MCF 10A (cell line): Measurements from ENCODE around the gene CD7. TPM values are rescaled to one million over a fixed set of nuclear protein-coding genes. Genes with fewer than 3 reads are reported as not detected.

Experiments
- BruUV-seq: library from RNA; stranded (reverse); fragments of 400-500 nt; replicated peaks from 2 replicates; lab custom pipeline; 2021; lab: Mats Ljungman, UMichigan
- CTCF ChIA-PET: fragments of 300-600 bp; sonication (Branson Sonifier 250); formaldehyde crosslinking; extraction: SDS; loops from one replicate; lab custom pipeline; 2021; ENCODE audit warnings: antibody characterized with exemption, inconsistent platforms; lab: Yijun Ruan, JAX
- POLR2A ChIA-PET: fragments of 300-600, 350-650 bp; sonication (Branson Sonifier 250); formaldehyde crosslinking; extraction: SDS; loops from one replicate; lab custom pipeline; 2020; ENCODE audit warnings: antibody characterized with exemption, inconsistent platforms; lab: Yijun Ruan, JAX
- DNase-seq: peaks from one replicate; pipeline ENCODE4 v3.0.0-alpha.2; 2018; ENCODE audit not compliant: unreplicated experiment
- H3K27ac Mint-ChIP-seq: one replicate; pipeline ENCODE4 v1.8.0; 2022; ENCODE audit warnings: mild to moderate bottlenecking, low read depth, mixed read lengths; ENCODE audit not compliant: unreplicated experiment
- H3K27me3 Mint-ChIP-seq: one replicate; pipeline ENCODE4 v1.8.0; 2022; ENCODE audit warnings: mixed read lengths; ENCODE audit not compliant: insufficient read depth, unreplicated experiment
- H3K36me3 Mint-ChIP-seq: one replicate; pipeline ENCODE4 v1.8.0; 2022; ENCODE audit warnings: mild to moderate bottlenecking, moderate library complexity, mixed read lengths; ENCODE audit not compliant: insufficient read depth, unreplicated experiment
- H3K4me1 Mint-ChIP-seq: one replicate; pipeline ENCODE4 v1.8.0; 2022; ENCODE audit warnings: mixed read lengths; ENCODE audit not compliant: insufficient read depth, unreplicated experiment
- H3K4me3 Mint-ChIP-seq: one replicate; pipeline ENCODE4 v1.8.0; 2022; ENCODE audit warnings: mild to moderate bottlenecking, moderate library complexity, mixed read lengths; ENCODE audit not compliant: unreplicated experiment
- H3K9me3 Mint-ChIP-seq: one replicate; pipeline ENCODE4 v1.8.0; 2022; ENCODE audit warnings: mixed read lengths; ENCODE audit not compliant: unreplicated experiment
- CTCF ChIP-seq: fragments of 200-600 bp; IDR thresholded peaks from one replicate; pipeline ENCODE4 v1.8.0; 2022; ENCODE audit warnings: antibody characterized with exemption, mild to moderate bottlenecking; ENCODE audit not compliant: unreplicated experiment
- intact Hi-C: fragments of 100-400 bp; cut with micrococcal nuclease; formaldehyde crosslinking; loops from 2 replicates; pipeline ENCODE4 v1.14.1; 2022
- total RNA-seq: library from RNA; stranded (reverse); gene quantifications from 2 replicates; pipeline ENCODE4 v1.2.3, GENCODE V29; 2022

CD7 gene
- total RNA-seq, 1 experiment from 2014 or later, result 0.63 TPM

DNA sequence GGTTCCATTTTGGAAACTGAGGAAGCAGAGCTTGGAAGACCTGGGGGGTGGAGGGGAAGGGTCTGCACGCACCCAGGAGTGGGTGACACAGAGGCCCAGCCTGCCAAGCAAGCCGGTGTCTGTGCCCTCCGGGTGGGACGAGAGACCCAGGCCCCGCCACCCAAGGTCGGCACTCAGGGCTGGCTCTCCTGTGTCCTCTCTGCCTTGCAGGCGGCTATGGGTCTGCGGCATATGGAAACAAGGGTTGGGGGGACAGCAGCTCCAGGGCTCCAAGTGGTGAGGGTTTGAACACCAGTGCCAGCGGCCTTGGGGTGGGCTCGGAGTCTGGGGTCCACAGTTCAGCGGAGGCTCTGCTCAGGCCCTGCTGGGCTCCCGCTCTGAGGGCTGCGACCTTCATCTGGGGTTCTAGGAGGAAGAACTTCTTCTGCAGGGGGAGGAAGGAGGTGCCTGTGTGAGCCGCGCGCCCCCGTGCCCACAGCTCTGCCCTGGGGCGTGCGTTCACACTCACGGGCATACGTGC lies 4.6 kb upstream of the CD7 start:
- Mint-ChIP-seq H3K9me3 (no peaks in the 10 kb centered on the region), H3K27me3 (no peaks in the 10 kb centered on the region), H3K4me3 (no peak overlapping the region), H3K27ac (no peak overlapping the region), H3K36me3 (no peaks in the 10 kb centered on the region), H3K4me1 (no peaks in the 10 kb centered on the region)
- no peak for TF ChIP-seq CTCF
- CTCF ChIA-PET, result interaction anchor here (0.7 kb wide), 1 partner anchor 23 kb away, joined by 3 read pairs; no protein-coding TSS in a partner anchor
- no TSS peak for BruUV-seq
- POLR2A ChIA-PET, result interaction anchor here (0.6 to 1.4 kb wide), 3 partner anchors 23 to 81 kb away, joined by 3 to 5 read pairs (median 3); no protein-coding TSS in a partner anchor
- no peak for DNase-seq
- intact Hi-C loops, result loop anchor here (5.0 kb wide), 1 partner anchor 80 kb away; no protein-coding TSS in a partner anchor

DNA sequence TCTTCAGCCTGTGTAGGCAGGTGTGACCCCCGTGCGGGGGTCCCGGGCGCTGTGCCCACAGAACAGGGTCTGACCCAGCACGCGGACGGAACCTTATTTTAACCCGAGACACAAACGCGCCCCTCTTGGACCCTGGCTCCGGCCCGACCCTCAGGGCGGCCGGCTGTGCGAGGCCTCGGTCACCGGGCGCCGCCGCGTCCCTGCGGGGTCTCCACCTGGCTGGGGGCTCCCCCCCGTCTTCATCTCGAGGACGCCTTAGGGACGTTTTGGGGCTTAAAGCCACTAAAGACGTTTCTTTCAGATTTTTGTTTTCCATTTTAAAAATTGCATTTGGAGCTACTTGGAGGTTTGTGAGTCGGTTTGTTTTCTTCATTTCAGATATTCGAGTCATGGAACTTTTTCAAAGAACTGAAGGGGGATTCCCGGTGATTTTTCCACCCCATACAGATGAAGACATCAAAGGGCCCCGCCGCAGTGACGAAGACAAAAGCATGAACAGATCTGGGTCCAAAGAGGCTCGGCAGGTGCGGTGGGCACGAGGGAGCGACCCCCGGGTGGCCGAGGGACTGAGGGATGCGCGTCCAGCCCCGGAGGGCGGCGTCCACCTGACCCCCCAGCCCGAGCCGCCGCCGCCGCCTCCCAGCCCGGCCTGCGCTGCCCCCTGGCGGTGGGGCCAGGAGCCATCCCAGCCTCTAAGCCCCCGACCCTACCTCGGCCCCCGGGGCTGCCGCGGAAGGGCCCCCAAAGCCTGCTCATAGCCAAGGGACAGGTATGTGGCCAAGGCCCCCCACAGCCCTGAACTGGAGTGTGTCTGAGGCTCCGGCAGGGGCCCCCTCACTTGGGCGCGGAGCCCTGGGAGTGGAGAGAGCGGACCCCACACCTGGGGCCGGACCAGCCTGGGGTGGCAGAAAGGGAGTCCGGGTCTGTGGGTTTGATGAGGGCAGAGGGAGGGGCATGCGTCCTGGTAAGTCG lies 3.8 kb upstream of the CD7 start:
- Mint-ChIP-seq H3K36me3 (no peaks in the 10 kb centered on the region), H3K4me1 (no peaks in the 10 kb centered on the region), H3K9me3 (no peaks in the 10 kb centered on the region), H3K27ac (no peak overlapping the region), H3K27me3 (no peaks in the 10 kb centered on the region), H3K4me3 (no peak overlapping the region)
- peak; percentile 89 for TF ChIP-seq CTCF
- BruUV-seq, result TSS peak; percentile 25
- intact Hi-C loops, result loop anchor here (5.0 kb wide), 1 partner anchor 79 kb away; no protein-coding TSS in a partner anchor
- DNase-seq, result peak; percentile 24
- POLR2A ChIA-PET, result interaction anchor here (0.6 to 1.5 kb wide), 5 partner anchors 12 to 80 kb away, joined by 3 to 5 read pairs (median 3); partner anchors contain the start of gene SECTM1
- CTCF ChIA-PET, result interaction anchor here (0.7 kb wide), 1 partner anchor 23 kb away, joined by 3 read pairs; no protein-coding TSS in a partner anchor

- Mint-ChIP-seq H3K36me3 (no peaks in the 10 kb centered on the region), H3K27ac (no peak overlapping the region), H3K27me3 (no peaks in the 10 kb centered on the region), H3K4me1 (no peaks in the 10 kb centered on the region), H3K9me3 (no peaks in the 10 kb centered on the region), H3K4me3 (no peak overlapping the region)
- ChIA-PET POLR2A (interaction anchor here (1.5 kb wide), 1 partner anchor 13 kb away, joined by 4 read pairs; the partner anchor contains the start of gene SECTM1), CTCF (no interaction called here)
- no TSS peak for BruUV-seq
- intact Hi-C loops, result loop anchor here (5.0 kb wide), 1 partner anchor 78 kb away; no protein-coding TSS in a partner anchor
- TF ChIP-seq CTCF, result no peak
- no peak for DNase-seq
Measured at GRCh38 chr17:82320140-82320840, 2.9 kb upstream of the CD7 start.
